Measurements from ENCODE around the gene DCAF5. TPM values are rescaled to one million over a fixed set of nuclear protein-coding genes. Genes with fewer than 3 reads are reported as not detected.

Gene DCAF5
- total RNA-seq, 1 experiment from 2014 or later: 29.1 TPM

GRCh38 chr14:69037790-69038454 lies 115.0 kb downstream of the DCAF5 start:
- intact Hi-C loops (cut with micrococcal nuclease; ENCODE audit: unreplicated experiment): no loop called here
- Histone ChIP-seq H4K20me1 (ENCODE audit: insufficient read depth) (no peaks in the 10 kb centered on the region), H2AFZ (no peak overlapping the region), H3K9me2 (ENCODE audit: insufficient read depth) (no peaks in the 10 kb centered on the region), H3K4me2 (no peak overlapping the region), H3K4me1 (replicated peaks; ENCODE audit: insufficient read depth) (peaks cover 13% of the 10 kb centered on the region), H3K27ac (no peak overlapping the region), H3K9me3 (ENCODE audit: insufficient read depth, low read depth) (no peaks in the 10 kb centered on the region), H3K27me3 (ENCODE audit: insufficient read depth, low read depth) (no peaks in the 10 kb centered on the region), H3K4me3 (no peak overlapping the region), H3K79me2 (ENCODE audit: low read depth) (no peaks in the 10 kb centered on the region), H3F3A (ENCODE audit: insufficient read depth, low read depth) (peaks cover 13% of the 10 kb centered on the region; the same call in 1 of the 2 replicates), H3K36me3 (ENCODE audit: low read depth) (no peaks in the 10 kb centered on the region)
- CTCF ChIA-PET: interaction anchor here (0.6 kb wide), 1 partner anchor 832 kb away, joined by 3 read pairs; no protein-coding TSS in a partner anchor
- no peak for DNase-seq
- BruUV-seq (replicated peaks): no TSS peak
- POLR2A ChIA-PET (ENCODE audit: unreplicated experiment): interaction anchor here (0.6 kb wide), 1 partner anchor 14 kb away, joined by 3 read pairs; no protein-coding TSS in a partner anchor
- TF ChIP-seq CTCF (conservative IDR thresholded peaks at IDR 0.05) (no peak), EZH2 (IDR thresholded peaks at IDR 0.05; ENCODE audit: low read depth) (no peak)

GRCh38 chr14:69036757-69037506 lies 116.0 kb downstream of the DCAF5 start:
- TF ChIP-seq EZH2 (IDR thresholded peaks at IDR 0.05; ENCODE audit: low read depth) (no peak), CTCF (conservative IDR thresholded peaks at IDR 0.05) (no peak)
- Histone ChIP-seq H3K27ac (no peak overlapping the region), H3K79me2 (ENCODE audit: low read depth) (no peaks in the 10 kb centered on the region), H3K4me2 (no peak overlapping the region), H3K27me3 (ENCODE audit: insufficient read depth, low read depth) (no peaks in the 10 kb centered on the region), H3K9me2 (ENCODE audit: insufficient read depth) (no peaks in the 10 kb centered on the region), H3K36me3 (ENCODE audit: low read depth) (no peaks in the 10 kb centered on the region), H4K20me1 (ENCODE audit: insufficient read depth) (no peaks in the 10 kb centered on the region), H3K4me3 (no peak overlapping the region), H3F3A (ENCODE audit: insufficient read depth, low read depth) (peaks cover 13% of the 10 kb centered on the region; the same call in 1 of the 2 replicates), H2AFZ (no peak overlapping the region), H3K4me1 (replicated peaks; ENCODE audit: insufficient read depth) (peaks cover 13% of the 10 kb centered on the region), H3K9me3 (ENCODE audit: insufficient read depth, low read depth) (no peaks in the 10 kb centered on the region)
- ChIA-PET POLR2A (ENCODE audit: unreplicated experiment) (no interaction called here), CTCF (interaction anchor here (0.6 kb wide), 1 partner anchor 41 kb away, joined by 3 read pairs; no protein-coding TSS in a partner anchor)
- intact Hi-C loops (cut with micrococcal nuclease; ENCODE audit: unreplicated experiment): no loop called here
- no peak for DNase-seq
- no TSS peak for BruUV-seq (replicated peaks)

GRCh38 chr14:69034612-69035262 lies 118.2 kb downstream of the DCAF5 start:
- ChIA-PET CTCF (no interaction called here), POLR2A (ENCODE audit: unreplicated experiment) (interaction anchor here (0.6 kb wide), 1 partner anchor 39 kb away, joined by 3 read pairs; no protein-coding TSS in a partner anchor)
- BruUV-seq (replicated peaks): no TSS peak
- H3K4me1 ChIP-seq (replicated peaks; ENCODE audit: insufficient read depth): peaks cover 12% of the 10 kb centered on the region
- H3K4me3 ChIP-seq: no peak overlapping the region
- H3F3A ChIP-seq (ENCODE audit: insufficient read depth, low read depth): peaks cover 12% of the 10 kb centered on the region
- no peak overlapping the region for H2AFZ ChIP-seq
- no peak for TF ChIP-seq EZH2 (IDR thresholded peaks at IDR 0.05; ENCODE audit: low read depth)
- TF ChIP-seq CTCF (conservative IDR thresholded peaks at IDR 0.05): no peak
- no peaks in the 10 kb centered on the region for H3K36me3 ChIP-seq (ENCODE audit: low read depth)
- intact Hi-C loops (cut with micrococcal nuclease; ENCODE audit: unreplicated experiment): no loop called here
- no peak overlapping the region for H3K27ac ChIP-seq
- no peaks in the 10 kb centered on the region for H3K9me3 ChIP-seq (ENCODE audit: insufficient read depth, low read depth)
- H3K4me2 ChIP-seq: no peak overlapping the region
- H4K20me1 ChIP-seq (ENCODE audit: insufficient read depth): no peaks in the 10 kb centered on the region
- no peaks in the 10 kb centered on the region for H3K9me2 ChIP-seq (ENCODE audit: insufficient read depth)
- H3K79me2 ChIP-seq (ENCODE audit: low read depth): no peaks in the 10 kb centered on the region
- no peaks in the 10 kb centered on the region for H3K27me3 ChIP-seq (ENCODE audit: insufficient read depth, low read depth)
- no peak for DNase-seq
